Measurements from ENCODE around the gene LRP4. TPM values are rescaled to one million over a fixed set of nuclear protein-coding genes. Genes with fewer than 3 reads are reported as not detected.
A peak's percentile ranks its signal among the peaks of the same experiment; 100 is the strongest.

LRP4 gene
- total and polyA plus RNA-seq, 2 of the 8 experiments (the other 6 are each of a cell fraction or from before 2014, with no cell fraction given): 5.4 to 22.1 TPM

- TF ChIP-seq CHD7 (IDR thresholded peaks at IDR 0.05; ENCODE audit: insufficient replicate concordance, low read length): no peak
- no peak for TF ChIP-seq POU5F1 (IDR thresholded peaks at IDR 0.05; ENCODE audit: low read depth, low read length)
- no peak for TF ChIP-seq CBX5 (IDR thresholded peaks at IDR 0.05; ENCODE audit: low read depth, low read length)
- TF ChIP-seq KDM1A (IDR thresholded peaks at IDR 0.05; ENCODE audit: borderline replicate concordance, low read length): peak; percentile 74
Measured at GRCh38 chr11:46907606-46908005, 10.7 kb downstream of the LRP4 start (continued).
